HCT116 (cell line): Measurements from ENCODE around the gene ITSN1.

ENCODE experiments used
- CTCF ChIP-seq, 3 experiments: fragments of 200-600 bp in 1 of 3; sonication (generic) in 1 of 3; IDR thresholded peaks in 2 of 3; conservative IDR thresholded peaks in 1 of 3; 2 replicates each; pipeline ENCODE4 v1.5.1; 2012 to 2017; ENCODE audit warnings: low read depth in 2 of 3, low read length in 2 of 3, antibody characterized with exemption in 1 of 3, borderline replicate concordance in 1 of 3, control low read depth in 1 of 3, mild to moderate bottlenecking in 1 of 3, mixed read lengths in 1 of 3, mixed run types in 1 of 3, moderate library complexity in 1 of 3; ENCODE audit not compliant: insufficient read depth in 1 of 3
- EGR1 ChIP-seq: IDR thresholded peaks from 2 replicates; pipeline ENCODE4 v1.6.1; 2012; ENCODE audit warnings: low read depth
- EZH2 ChIP-seq: fragments of 200-600 bp; sonication (generic); IDR thresholded peaks from 2 replicates; pipeline ENCODE4 v1.6.1; 2017; ENCODE audit warnings: antibody characterized with exemption, mixed run types
- EZH2phosphoT487 ChIP-seq: fragments of 200-600 bp; IDR thresholded peaks from 2 replicates; pipeline ENCODE4 v1.6.1; 2018; ENCODE audit warnings: antibody characterized with exemption, borderline replicate concordance
- MAX ChIP-seq: IDR thresholded peaks from 2 replicates; pipeline ENCODE4 v1.6.1; 2012
- POLR2A ChIP-seq: IDR thresholded peaks from 2 replicates; pipeline ENCODE4 v1.7.0; 2011; ENCODE audit warnings: borderline replicate concordance; ENCODE audit not compliant: insufficient read depth, insufficient read length; ENCODE audit errors: extremely low read depth
- POLR2AphosphoS5 ChIP-seq: IDR thresholded peaks from 2 replicates; pipeline ENCODE4 v1.6.1; 2011; ENCODE audit warnings: mild to moderate bottlenecking, low read depth, low read length, moderate library complexity
- RAD21 ChIP-seq: IDR thresholded peaks from 2 replicates; pipeline ENCODE4 v1.6.1; 2012; ENCODE audit warnings: low read depth, mild to moderate bottlenecking
- REST ChIP-seq: IDR thresholded peaks from 2 replicates; pipeline ENCODE4 v1.6.1; 2012; ENCODE audit warnings: low read depth
- SP1 ChIP-seq: IDR thresholded peaks from 2 replicates; pipeline ENCODE4 v1.6.1; 2012; ENCODE audit warnings: low read depth
- TCF7L2 ChIP-seq: IDR thresholded peaks from 2 replicates; pipeline ENCODE4 v1.7.0; 2011; ENCODE audit warnings: borderline replicate concordance, inconsistent platforms; ENCODE audit not compliant: insufficient read depth, insufficient read length; ENCODE audit errors: extremely low read depth
- YY1 ChIP-seq: IDR thresholded peaks from 2 replicates; pipeline ENCODE4 v1.6.1; 2011; ENCODE audit warnings: low read length, low read depth, moderate library complexity, mild to moderate bottlenecking; ENCODE audit not compliant: insufficient replicate concordance; ENCODE audit errors: extremely low read depth
- ZBTB33 ChIP-seq: IDR thresholded peaks from 2 replicates; pipeline ENCODE4 v1.6.1; 2011; ENCODE audit warnings: mild to moderate bottlenecking, low read length, moderate library complexity; ENCODE audit not compliant: insufficient replicate concordance; ENCODE audit errors: extremely low read depth

GRCh38 chr21:33916200-33916567, 273.9 kb downstream of the ITSN1 start:
- TF ChIP-seq CTCF (IDR thresholded peaks at IDR 0.05 in 2 of 3, conservative IDR thresholded peaks at IDR 0.05 in 1 of 3; ENCODE audit: borderline replicate concordance in 1 of 3, insufficient read depth in 1 of 3, low read depth in 2 of 3, low read length in 2 of 3) (no peak), POLR2AphosphoS5 (no peak), REST (no peak), POLR2A (peak; percentile 2), YY1 (no peak), MAX (no peak), RAD21 (no peak), EGR1 (no peak), EZH2 (no peak), ZBTB33 (no peak), TCF7L2 (no peak), EZH2phosphoT487 (no peak), SP1 (no peak)
